B cell (primary cell): ENCODE measurements around the gene GGNBP2. TPM values are rescaled to one million over a fixed set of nuclear protein-coding genes. Genes with fewer than 3 reads are reported as not detected.

Experiments
- ATAC-seq: fragments of 200-7000 bp; cut with Tn5 transposase; one replicate; pipeline ENCODE4 v1.10.0; 2021; ENCODE audit warnings: low read depth, mild to moderate bottlenecking, moderate number of reproducible peaks, moderate library complexity
- CTCF ChIA-PET: fragments of 350-600 bp; sonication (Branson Sonifier 250); formaldehyde crosslinking; loops from one replicate; lab custom pipeline; 2021; ENCODE audit warnings: antibody characterized with exemption, inconsistent platforms; lab: Charles Lee
- POLR2A ChIA-PET: fragments of 350-600 bp; sonication (Branson Sonifier 250); formaldehyde crosslinking; loops from one replicate; lab custom pipeline; 2021; ENCODE audit warnings: antibody characterized with exemption; lab: Charles Lee
- DNase-seq: peaks from one replicate; pipeline ENCODE4 v3.0.0; 2013
- H2AFZ ChIP-seq: 2 replicates; pipeline ENCODE4 v1.6.1; 2012; ENCODE audit warnings: mild to moderate bottlenecking, low read depth, low read length; ENCODE audit not compliant: insufficient read depth, poor library complexity, severe bottlenecking
- H3K27ac ChIP-seq, 2 donors: 1 replicate in 1 of 2; 2 replicates in 1 of 2; pipeline ENCODE4 v1.5.1; 2012 to 2013; ENCODE audit warnings: low read length in 2 of 2, mild to moderate bottlenecking in 2 of 2, moderate library complexity in 1 of 2
- H3K27me3 ChIP-seq, 4 experiments: fragments of 200-600 bp in 1 of 4; sonication (generic) in 1 of 4; replicated peaks in 1 of 4; 1 replicate in 2 of 4; 2 replicates in 2 of 4; pipeline versions ENCODE4 v1.6.1 to v1.7.0; 2013 to 2016; ENCODE audit warnings: low read length in 3 of 4, mild to moderate bottlenecking in 2 of 4, mixed read lengths in 1 of 4, moderate library complexity in 1 of 4; ENCODE audit not compliant: insufficient read depth in 4 of 4, control insufficient read depth in 3 of 4; ENCODE audit errors: control extremely low read depth in 1 of 4
- H3K36me3 ChIP-seq, 2 experiments: replicated peaks in 1 of 2; 1 replicate in 1 of 2; 2 replicates in 1 of 2; pipeline versions ENCODE4 v1.6.1 to v1.7.1; 2013; ENCODE audit warnings: low read length in 1 of 2; ENCODE audit not compliant: insufficient read depth in 2 of 2, control insufficient read depth in 1 of 2; ENCODE audit errors: control extremely low read depth in 1 of 2, extremely low read depth in 1 of 2
- H3K4me1 ChIP-seq, 2 donors: fragments of 200-600 bp in 1 of 2; sonication (generic) in 1 of 2; 1 replicate in 1 of 2; 2 replicates in 1 of 2; pipeline versions ENCODE4 v1.5.1 to v1.6.1; 2013 to 2017; ENCODE audit warnings: low read length in 2 of 2; ENCODE audit not compliant: control insufficient read depth in 2 of 2, insufficient read depth in 2 of 2
- H3K4me2 ChIP-seq: replicated peaks from 2 replicates; pipeline ENCODE3; 2012; ENCODE audit warnings: mild to moderate bottlenecking, low read depth, low read length; ENCODE audit not compliant: poor library complexity, severe bottlenecking
- H3K4me3 ChIP-seq, 5 experiments: fragments of 200-600 bp in 1 of 5; sonication (generic) in 1 of 5; 1 replicate in 3 of 5; 2 replicates in 2 of 5; pipeline versions ENCODE4 v1.5.1 to v1.7.0; 2011 to 2016; ENCODE audit warnings: low read length in 4 of 5, mild to moderate bottlenecking in 4 of 5, low read depth in 2 of 5, control low read depth in 1 of 5, moderate library complexity in 1 of 5; ENCODE audit not compliant: insufficient read depth in 1 of 5; ENCODE audit errors: control extremely low read depth in 1 of 5, extremely low read depth in 1 of 5
- H3K79me2 ChIP-seq: fragments of 200-600 bp; sonication (generic); one replicate; pipeline ENCODE4 v1.6.0; 2016; ENCODE audit warnings: low read length; ENCODE audit not compliant: control insufficient read depth, insufficient read depth
- H3K9ac ChIP-seq: fragments of 200-600 bp; sonication (generic); 2 replicates; pipeline ENCODE4 v1.6.1; 2017; ENCODE audit warnings: mild to moderate bottlenecking, low read length, moderate library complexity
- H3K9me3 ChIP-seq, 3 donors: one replicate each; pipeline versions ENCODE4 v1.6.1 to v1.7.1; 2013; ENCODE audit warnings: low read length in 2 of 3; ENCODE audit not compliant: control insufficient read depth in 2 of 3, insufficient read depth in 1 of 3; ENCODE audit errors: control extremely low read depth in 1 of 3
- H4K20me1 ChIP-seq: 2 replicates; pipeline ENCODE4 v1.6.0; 2012; ENCODE audit warnings: mild to moderate bottlenecking, low read length; ENCODE audit not compliant: insufficient read depth, control insufficient read depth, poor library complexity, severe bottlenecking
- H3K27ac Mint-ChIP-seq: one replicate; pipeline ENCODE4 v1.8.0; 2021; ENCODE audit warnings: mixed read lengths
- H3K27me3 Mint-ChIP-seq: one replicate; pipeline ENCODE4 v1.8.0; 2021; ENCODE audit warnings: mixed read lengths
- H3K4me1 Mint-ChIP-seq: one replicate; pipeline ENCODE4 v1.8.0; 2021; ENCODE audit warnings: mixed read lengths
- H3K4me3 Mint-ChIP-seq: one replicate; pipeline ENCODE4 v1.8.0; 2021; ENCODE audit warnings: mixed read lengths
- H3K9me3 Mint-ChIP-seq: one replicate; pipeline ENCODE4 v1.8.0; 2022; ENCODE audit warnings: mixed read lengths; ENCODE audit not compliant: insufficient read depth
- CTCF ChIP-seq: fragments of 200-600 bp; IDR thresholded peaks from one replicate; pipeline ENCODE4 v1.8.0; 2022; ENCODE audit warnings: antibody characterized with exemption, mild to moderate bottlenecking
- EZH2 ChIP-seq: IDR thresholded peaks from 2 replicates; pipeline ENCODE4 v1.6.1; 2012; ENCODE audit warnings: borderline replicate concordance, low read depth, mild to moderate bottlenecking, moderate library complexity, low read length; ENCODE audit not compliant: insufficient read depth, poor library complexity, severe bottlenecking
- WGBS: methylation state at CpG from one replicate; pipeline ENCODE4 v1.1.5; 2013; ENCODE audit warnings: missing lambda C conversion rate; ENCODE audit not compliant: insufficient coverage; 5-methylcytosine and 5-hydroxymethylcytosine counted together
- intact Hi-C: fragments of 100-400 bp; cut with micrococcal nuclease; formaldehyde crosslinking; loops from one replicate; pipeline ENCODE4 v1.10.0; 2022
- polyA plus RNA-seq: library from polyadenylated mRNA; depleted of rRNA; stranded (reverse); fragments of >200 nt; gene quantifications from 2 replicates; pipeline ENCODE4 v1.2.3, GENCODE V29; 2012
- total RNA-seq, 2 donors: library from RNA; stranded (reverse); fragments of 120-200 nt in 1 of 2; gene quantifications; 1 replicate in 1 of 2; 2 replicates in 1 of 2; pipeline versions ENCODE4 v1.2.3 to v1.2.4, GENCODE V29; 2013 to 2022

The GGNBP2 gene
- total and polyA plus RNA-seq, 2 donors (not counting 1 experiment from before 2014, with no cell fraction given): 107 to 137 TPM

GRCh38 chr17:36495076-36495578, 49.6 kb upstream of the GGNBP2 start:
- Histone ChIP-seq H3K79me2 (peaks cover 19% of the 10 kb centered on the region), H3K9ac (no peak overlapping the region), H2AFZ (no peak overlapping the region), H3K27me3 (no peaks in the 10 kb centered on the region), H3K27ac (no peak overlapping the region), H3K4me1 (no peaks in the 10 kb centered on the region), H3K4me3 (no peak overlapping the region), H4K20me1 (peaks cover 28% of the 10 kb centered on the region), H3K9me3 (no peaks in the 10 kb centered on the region), H3K36me3 (peaks cover 19 to 64% of the 10 kb centered on the region in 2 experiments), H3K4me2 (no peak overlapping the region)
- 100% methylated on average over 3 of the region's 3 CpGs for WGBS
- no peak overlapping the region for H3K27ac Mint-ChIP-seq
- DNase-seq (no peak), ATAC-seq (no peak)
- POLR2A ChIA-PET: no interaction called here
- intact Hi-C loops: no loop called here
- TF ChIP-seq EZH2: no peak
- no peak for TF ChIP-seq CTCF
- H3K4me3 Mint-ChIP-seq: no peak overlapping the region
- CTCF ChIA-PET: interaction anchor here (2.3 kb wide), 1 partner anchor 12 kb away, joined by 14 read pairs; no protein-coding TSS in a partner anchor
- no peaks in the 10 kb centered on the region for H3K9me3 Mint-ChIP-seq
- H3K27me3 Mint-ChIP-seq: no peaks in the 10 kb centered on the region
- peaks cover 6% of the 10 kb centered on the region for H3K4me1 Mint-ChIP-seq

GRCh38 chr17:36496018-36496789, 48.5 kb upstream of the GGNBP2 start:
- H3K4me3 Mint-ChIP-seq: no peak overlapping the region
- peaks cover 4% of the 10 kb centered on the region for H3K4me1 Mint-ChIP-seq
- Histone ChIP-seq H2AFZ (no peak overlapping the region), H3K4me1 (no peaks in the 10 kb centered on the region), H3K79me2 (peaks cover 8% of the 10 kb centered on the region), H4K20me1 (peaks cover 22% of the 10 kb centered on the region), H3K4me3 (no peak overlapping the region), H3K9ac (no peak overlapping the region), H3K36me3 (peaks cover 19 to 71% of the 10 kb centered on the region in 2 experiments), H3K27me3 (no peaks in the 10 kb centered on the region), H3K9me3 (no peaks in the 10 kb centered on the region), H3K4me2 (no peak overlapping the region), H3K27ac (no peak overlapping the region)
- ATAC-seq (no peak), DNase-seq (no peak)
- no peak overlapping the region for H3K27ac Mint-ChIP-seq
- WGBS: 98% methylated on average over 8 of the region's 9 CpGs
- H3K27me3 Mint-ChIP-seq: no peaks in the 10 kb centered on the region
- intact Hi-C loops: no loop called here
- ChIA-PET POLR2A (no interaction called here), CTCF (interaction anchor here (2.3 kb wide), 1 partner anchor 13 kb away, joined by 14 read pairs; no protein-coding TSS in a partner anchor)
- no peak for TF ChIP-seq CTCF
- TF ChIP-seq EZH2: no peak
- no peaks in the 10 kb centered on the region for H3K9me3 Mint-ChIP-seq
